HG03565 (cell line): ENCODE measurements around the gene EGFL7.

ENCODE experiments used
- ATAC-seq: cut with Tn5 transposase; IDR thresholded peaks from one replicate; pipeline ENCODE4 v1.9.1; 2021; ENCODE audit warnings: mild to moderate bottlenecking, moderate library complexity; ENCODE audit not compliant: unreplicated experiment

The EGFL7 gene

DNA sequence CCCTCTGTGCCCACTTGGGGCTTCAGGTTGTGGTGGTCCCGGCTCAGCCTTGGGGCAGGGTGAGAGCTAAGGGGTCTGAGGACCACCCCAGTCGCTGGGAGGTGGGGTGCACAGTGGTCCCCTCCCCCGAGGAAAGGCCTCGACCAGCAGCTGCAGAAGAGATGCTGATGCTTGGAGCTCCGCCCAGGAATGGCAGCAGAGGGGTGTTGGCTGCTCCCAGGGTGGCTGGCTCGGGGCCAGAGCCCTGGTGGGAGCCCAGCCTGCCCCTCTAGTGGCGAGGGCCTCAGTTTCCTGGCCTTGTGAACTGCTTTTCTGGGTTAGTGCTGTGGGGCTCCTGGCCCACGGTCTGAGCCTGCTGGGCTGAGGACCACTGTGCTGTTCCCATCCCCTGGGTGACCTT lies 50.8 kb downstream of the EGFL7 start:
- no peak for ATAC-seq

DNA sequence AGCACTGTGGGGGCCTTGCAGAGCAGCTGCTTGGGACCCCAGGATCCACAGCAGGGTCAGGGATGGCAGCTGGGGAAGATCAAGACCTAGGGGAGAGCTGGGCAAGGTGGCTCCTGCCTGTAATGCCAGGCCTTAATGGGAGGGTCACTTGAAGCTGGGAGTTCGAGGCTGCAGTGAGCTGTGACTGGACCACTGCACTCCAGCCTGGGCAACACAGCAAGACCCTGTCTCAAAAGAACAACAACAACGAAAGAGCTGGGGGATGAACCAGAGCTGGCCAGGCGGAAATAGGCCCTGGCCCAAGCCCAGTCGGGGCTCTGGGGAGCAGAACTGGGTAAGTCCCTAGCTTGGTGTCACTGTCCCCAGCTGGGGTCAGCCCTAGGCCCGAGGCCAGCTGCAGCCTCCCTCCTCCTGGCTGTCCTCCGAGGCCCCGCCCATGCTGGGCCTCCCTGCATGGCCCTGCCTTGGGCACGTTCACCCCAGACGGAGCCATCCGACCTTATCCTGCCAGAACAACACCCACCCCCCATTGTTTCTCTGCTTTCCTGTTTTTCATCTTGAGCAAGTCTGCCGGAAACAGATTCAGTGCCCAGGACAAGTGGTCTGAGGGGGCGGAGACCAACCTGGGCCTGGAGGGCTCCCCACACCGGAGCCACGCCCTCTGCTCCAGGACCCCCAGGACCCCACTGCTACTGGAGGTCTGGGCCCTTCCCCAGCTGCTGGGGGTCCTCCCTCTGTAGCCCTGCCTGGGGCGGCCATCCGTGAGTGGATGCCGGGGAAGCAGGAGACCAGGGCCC lies 51.6 kb downstream of the EGFL7 start:
- no peak for ATAC-seq

DNA sequence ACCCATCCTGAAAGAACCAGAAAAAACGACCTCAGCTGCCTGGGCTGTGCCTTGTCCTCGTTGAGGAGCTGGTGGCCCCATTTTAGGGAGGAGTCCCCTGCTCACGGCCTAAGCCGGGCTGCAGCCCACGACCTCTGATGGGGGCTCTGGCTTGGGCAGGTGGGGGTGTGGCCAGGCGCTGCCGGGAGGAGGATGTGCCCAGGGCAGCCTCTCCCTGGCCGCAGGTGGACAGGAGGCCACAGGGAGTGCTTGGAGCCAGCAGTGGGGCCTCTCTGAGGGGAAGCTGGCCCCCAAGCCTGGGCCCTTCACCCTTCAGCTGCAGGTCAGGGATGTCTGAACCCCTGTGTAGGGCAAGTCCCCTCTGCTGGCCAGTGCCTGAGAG lies 52.2 kb downstream of the EGFL7 start:
- no peak for ATAC-seq

DNA sequence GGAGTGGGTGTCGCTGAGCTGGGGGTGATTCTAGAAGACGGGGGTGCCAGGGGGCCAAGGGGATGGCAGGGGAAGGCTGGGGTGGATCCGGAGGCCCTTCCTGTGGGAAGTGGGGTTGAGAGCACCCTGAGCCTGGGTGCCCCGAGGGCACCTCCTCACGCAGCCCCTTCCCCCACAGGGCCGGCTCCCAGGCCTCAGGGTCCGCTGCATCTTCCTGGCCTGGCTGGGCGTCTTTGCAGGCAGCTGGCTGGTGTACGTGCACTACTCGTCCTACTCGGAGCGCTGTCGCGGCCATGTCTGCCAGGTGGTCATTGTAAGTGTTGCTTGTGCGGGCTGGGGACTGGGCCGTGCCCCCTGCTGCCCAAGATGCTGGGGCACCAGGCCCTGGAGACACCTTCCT lies 54.7 kb downstream of the EGFL7 start:
- no peak for ATAC-seq

DNA sequence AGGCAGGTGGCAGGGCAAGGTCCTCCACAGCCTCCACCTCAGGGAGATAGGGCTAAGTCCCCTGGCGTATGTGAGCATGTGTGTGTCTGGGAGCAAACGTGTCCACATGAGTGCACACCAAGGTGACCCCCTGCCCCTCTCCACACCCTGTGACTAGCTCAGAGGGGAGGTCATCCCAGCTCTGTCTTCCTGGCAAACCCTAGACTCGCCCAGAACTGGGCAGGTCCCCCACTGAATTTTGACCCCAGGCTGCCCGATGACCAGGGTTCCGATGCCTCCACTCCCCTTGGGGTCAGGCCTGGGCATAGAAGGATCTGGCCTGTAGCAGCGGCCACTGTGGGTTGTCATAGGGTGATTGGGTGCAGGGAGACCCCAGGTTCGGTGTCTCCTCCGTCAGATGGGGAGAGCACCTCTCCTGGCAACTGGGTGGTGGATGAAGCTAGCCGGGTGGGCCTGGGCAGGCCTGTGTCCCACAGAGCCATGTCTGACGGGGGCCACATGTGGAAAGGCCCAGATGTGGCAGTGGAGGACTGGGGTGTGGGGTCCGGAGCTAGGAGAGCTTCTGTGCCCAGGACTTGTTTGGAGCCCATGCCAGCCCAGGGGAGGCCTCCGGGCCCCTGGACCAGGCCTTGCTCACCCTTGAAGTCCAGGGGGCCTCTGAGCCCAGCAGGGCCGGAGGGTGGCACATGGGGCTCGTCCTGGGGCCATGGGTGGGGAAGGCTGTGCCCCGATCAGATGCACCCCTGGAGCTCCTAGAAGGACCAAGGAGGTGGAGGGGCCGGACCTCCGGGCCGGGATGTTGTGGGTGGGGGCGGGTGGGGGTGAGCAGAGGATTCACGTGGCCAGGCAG lies 55.9 kb downstream of the EGFL7 start:
- no peak for ATAC-seq

DNA sequence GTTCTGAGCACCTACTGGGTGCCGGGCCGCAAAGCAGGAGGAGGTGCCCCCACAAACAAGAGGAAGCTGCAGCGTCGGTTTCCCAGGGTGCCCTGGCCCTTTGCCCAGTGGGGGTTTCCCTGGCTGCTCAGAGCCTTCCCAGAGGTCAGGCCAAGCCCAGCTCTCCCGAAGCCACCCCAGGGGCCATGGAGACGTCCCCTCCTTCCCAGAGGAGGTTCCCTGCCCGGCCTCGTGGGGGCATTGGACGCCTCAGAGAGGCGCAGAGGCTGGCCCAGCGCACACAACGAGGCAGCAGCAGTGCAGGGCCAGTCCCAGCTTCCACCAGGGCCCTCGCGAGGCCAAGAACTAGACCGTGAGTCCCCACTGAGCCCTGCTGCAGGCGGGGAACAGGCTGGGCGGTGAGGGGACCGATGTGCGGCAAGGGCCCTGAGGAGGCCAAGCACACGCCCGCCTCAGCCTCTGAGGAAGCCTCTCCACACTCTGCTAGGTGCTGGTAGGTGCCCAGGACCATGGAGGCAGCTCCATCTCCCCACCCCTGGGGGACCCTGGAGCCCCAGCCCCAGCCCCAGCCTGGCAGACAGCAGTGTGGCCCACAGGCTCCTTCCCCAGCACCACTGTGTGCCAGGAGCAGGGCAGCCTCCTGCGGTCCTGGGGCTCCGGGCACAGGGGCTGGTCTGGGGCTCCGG lies 56.6 kb downstream of the EGFL7 start:
- ATAC-seq: no peak

DNA sequence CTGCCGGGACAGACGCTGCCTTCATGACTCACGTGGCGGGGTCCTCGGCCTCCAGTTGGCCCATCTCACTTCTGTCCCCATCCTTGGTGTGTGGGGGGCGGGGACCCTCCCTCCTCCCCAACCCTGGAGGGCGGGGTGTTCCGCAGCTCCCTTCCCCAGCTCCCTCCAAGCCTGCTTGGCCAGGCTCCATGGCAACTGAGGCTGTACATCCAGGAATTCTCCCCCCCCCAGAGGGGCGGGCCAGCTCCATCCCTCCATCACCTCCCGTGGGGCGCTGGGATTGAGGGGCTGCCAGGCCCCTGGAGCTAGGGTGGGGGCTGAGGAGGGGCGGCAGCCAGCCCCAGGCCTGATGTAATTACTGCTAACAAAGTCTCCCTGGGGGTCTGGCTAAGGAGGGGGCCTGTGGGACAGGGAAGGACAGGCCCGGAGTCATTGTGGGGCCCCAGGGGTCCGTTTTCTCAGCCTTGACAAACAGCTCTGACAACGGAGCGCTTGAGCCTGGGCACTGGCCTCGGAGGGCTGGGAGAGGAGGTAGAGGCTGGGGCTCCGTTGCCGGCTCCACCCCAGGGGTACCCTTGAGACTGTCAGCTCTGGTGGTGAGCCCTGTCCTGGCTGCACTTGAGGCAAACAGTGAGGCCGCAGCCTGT lies 57.7 kb downstream of the EGFL7 start:
- ATAC-seq: no peak

DNA sequence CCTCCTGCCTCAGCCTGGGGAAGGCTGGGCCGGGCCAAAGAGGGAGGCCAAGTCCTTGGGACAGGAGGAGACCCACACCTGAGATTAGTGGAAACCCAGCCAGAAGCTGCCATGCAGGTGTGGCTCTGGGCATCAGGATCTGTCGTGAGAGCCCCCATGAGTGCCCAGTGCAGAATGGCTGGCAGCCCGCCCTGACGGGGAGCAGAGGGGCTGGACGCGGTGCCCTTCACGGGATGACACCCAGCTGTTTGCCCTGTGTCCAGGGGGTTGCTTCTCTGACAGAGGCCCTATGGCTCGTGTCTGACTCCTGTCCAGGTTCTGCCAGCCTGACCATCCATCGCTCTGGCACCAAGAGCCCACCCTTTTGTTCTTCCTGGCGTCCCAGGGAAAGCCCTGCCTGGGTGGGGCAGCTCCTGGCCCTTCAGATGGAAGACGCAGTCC lies 58.2 kb downstream of the EGFL7 start:
- ATAC-seq: no peak

DNA sequence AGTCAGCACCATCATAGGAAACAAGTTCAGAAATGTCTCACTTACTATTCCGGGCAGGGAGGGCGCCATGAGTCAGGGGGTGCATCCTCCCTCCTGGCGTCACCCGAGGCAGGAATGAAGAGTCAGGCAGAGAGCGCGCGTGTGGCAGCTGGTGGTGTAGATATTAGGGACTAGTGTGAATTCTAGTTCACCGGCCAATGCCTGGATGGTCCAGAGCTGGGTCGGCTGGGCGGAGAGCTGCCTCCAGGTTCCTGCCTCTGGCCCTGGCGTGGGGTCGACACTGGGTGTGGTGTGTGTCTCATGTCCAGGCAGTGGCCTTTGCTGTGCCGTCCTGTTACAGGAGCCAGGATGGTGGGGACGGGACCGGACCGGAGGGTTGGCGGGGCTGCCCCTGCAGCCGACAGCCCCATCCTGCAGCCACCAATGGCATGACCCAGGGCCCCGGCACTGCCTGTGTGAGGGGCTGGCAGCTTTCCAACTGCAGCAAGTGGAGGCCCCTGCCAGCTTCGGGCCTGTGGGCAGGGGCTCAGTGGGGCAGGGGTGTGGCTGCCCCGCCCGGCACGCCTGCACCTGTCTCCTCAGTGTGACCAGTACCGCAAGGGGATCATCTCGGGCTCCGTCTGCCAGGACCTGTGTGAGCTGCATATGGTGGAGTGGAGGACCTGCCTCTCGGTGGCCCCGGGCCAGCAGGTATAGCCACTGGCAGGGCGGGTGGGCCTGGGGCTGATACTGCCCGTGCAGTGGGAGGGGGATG lies 58.8 kb downstream of the EGFL7 start:
- no peak for ATAC-seq
